HCT116 (cell line): ENCODE data around the gene LSP1. TPM values are rescaled to one million over a fixed set of nuclear protein-coding genes. Genes with fewer than 3 reads are reported as not detected.

ENCODE experiments used
- ATAC-seq: fragments of 200-7000 bp; cut with Tn5 transposase; 2 replicates; pipeline ENCODE4 v1.9.1; 2020; ENCODE audit warnings: mild to moderate bottlenecking, moderate library complexity
- BruUV-seq: library from RNA; stranded (reverse); fragments of 400-500 nt; replicated peaks from 2 replicates; lab custom pipeline; 2021; lab: Mats Ljungman, UMichigan
- CTCF ChIA-PET: fragments of 300-600 bp; sonication (Branson Sonifier 250); formaldehyde crosslinking; loops from one replicate; lab custom pipeline; 2021; ENCODE audit warnings: antibody characterized with exemption; lab: Charles Lee
- POLR2A ChIA-PET: fragments of 300-600, 350-600 bp; sonication (Branson Sonifier 250); formaldehyde crosslinking; loops from one replicate; lab custom pipeline; 2021; ENCODE audit warnings: antibody characterized with exemption; lab: Charles Lee
- RAD21 ChIA-PET, 2 experiments: fragments of 300-600 bp; sonication (Branson Sonifier 250); formaldehyde crosslinking; loops; one replicate each; lab custom pipeline; 2023; ENCODE audit warnings: low total read pairs in 2 of 2; ENCODE audit not compliant: uncharacterized antibody in 2 of 2, unreplicated experiment in 2 of 2, low non-redundant PET in 1 of 2; lab: Charles Lee
- DNase-seq: peaks from one replicate; pipeline ENCODE4 v3.0.0-alpha.2; 2010; ENCODE audit warnings: low read depth, low spot score
- H2AFZ ChIP-seq: fragments of 200-600 bp; shearing (Covaris generic), sonication (generic); 2 replicates; pipeline ENCODE4 v1.6.1; 2017; ENCODE audit warnings: low read depth, mixed run types, mixed read lengths, antibody characterized with exemption, low read length; ENCODE audit not compliant: poor library complexity, severe bottlenecking
- H3K27ac ChIP-seq: 2 replicates; pipeline ENCODE4 v1.5.1; 2012; ENCODE audit warnings: low read depth, low read length
- H3K27me3 ChIP-seq: fragments of 200-600 bp; sonication (generic); 2 replicates; pipeline ENCODE4 v1.6.1; 2016; ENCODE audit warnings: mixed run types, low read length, mixed read lengths; ENCODE audit not compliant: insufficient read depth
- H3K36me3 ChIP-seq, 2 experiments: fragments of 200-500 bp in 1 of 2; fragments of 200-600 bp in 1 of 2; sonication (Bioruptor generic) in 1 of 2; sonication (generic) in 1 of 2; 2 replicates each; pipeline versions ENCODE4 v1.5.1 to v1.6.1; 2014 to 2016; ENCODE audit warnings: low read length in 2 of 2, inconsistent platforms in 1 of 2, mixed read lengths in 1 of 2, mixed run types in 1 of 2; ENCODE audit not compliant: insufficient read depth in 2 of 2, control insufficient read depth in 1 of 2
- H3K4me1 ChIP-seq, 2 experiments: fragments of 200-600 bp in 1 of 2; sonication (generic) in 1 of 2; 2 replicates each; pipeline versions ENCODE4 v1.5.1 to v1.6.1; 2012 to 2017; ENCODE audit warnings: low read length in 2 of 2, inconsistent platforms in 1 of 2, mild to moderate bottlenecking in 1 of 2, mixed read lengths in 1 of 2, mixed run types in 1 of 2, moderate library complexity in 1 of 2; ENCODE audit not compliant: insufficient read depth in 2 of 2, control insufficient read depth in 1 of 2
- H3K4me2 ChIP-seq: fragments of 200-600 bp; sonication (generic); 2 replicates; pipeline ENCODE4 v1.6.1; 2017; ENCODE audit warnings: mixed run types, low read length, mixed read lengths
- H3K4me3 ChIP-seq, 2 experiments: fragments of 200-600 bp in 1 of 2; sonication (generic) in 1 of 2; replicated peaks in 1 of 2; 2 replicates each; pipeline ENCODE4 v1.5.1; 2011 to 2016; ENCODE audit warnings: low read length in 2 of 2, control low read depth in 1 of 2, low read depth in 1 of 2, mild to moderate bottlenecking in 1 of 2, mixed read lengths in 1 of 2, mixed run types in 1 of 2
- H3K79me2 ChIP-seq: fragments of 200-600 bp; sonication (generic); 2 replicates; pipeline ENCODE4 v1.6.1; 2017; ENCODE audit warnings: mild to moderate bottlenecking, mixed run types, low read length, moderate library complexity, mixed read lengths; ENCODE audit not compliant: insufficient read depth
- H3K9ac ChIP-seq: fragments of 200-600 bp; sonication (generic); 2 replicates; pipeline ENCODE4 v1.6.1; 2016; ENCODE audit warnings: low read length, mixed read lengths
- H3K9me2 ChIP-seq: fragments of 200-600 bp; sonication (generic), shearing (Covaris generic); 2 replicates; pipeline ENCODE4 v1.6.1; 2017; ENCODE audit warnings: mixed run types, mild to moderate bottlenecking, moderate library complexity; ENCODE audit not compliant: insufficient read depth
- H3K9me3 ChIP-seq, 2 experiments: fragments of 200-500 bp in 1 of 2; fragments of 200-600 bp in 1 of 2; sonication (Bioruptor generic) in 1 of 2; sonication (generic) in 1 of 2; 2 replicates each; pipeline ENCODE4 v1.6.1; 2014 to 2017; ENCODE audit warnings: low read length in 2 of 2, mixed read lengths in 2 of 2, inconsistent platforms in 1 of 2, low read depth in 1 of 2, mild to moderate bottlenecking in 1 of 2, mixed run types in 1 of 2, moderate library complexity in 1 of 2; ENCODE audit not compliant: control insufficient read depth in 1 of 2, insufficient read depth in 1 of 2
- H4K20me1 ChIP-seq: fragments of 200-600 bp; sonication (generic), shearing (Covaris generic); 2 replicates; pipeline ENCODE4 v1.6.1; 2017; ENCODE audit warnings: mixed run types, mild to moderate bottlenecking, moderate library complexity; ENCODE audit not compliant: insufficient read depth
- CEBPB ChIP-seq: IDR thresholded peaks from 2 replicates; pipeline ENCODE4 v1.6.1; 2012; ENCODE audit warnings: low read depth
- EGR1 ChIP-seq: IDR thresholded peaks from 2 replicates; pipeline ENCODE4 v1.6.1; 2012; ENCODE audit warnings: low read depth
- ELF1 ChIP-seq: IDR thresholded peaks from 2 replicates; pipeline ENCODE4 v1.6.1; 2012; ENCODE audit warnings: low read depth, borderline replicate concordance
- EZH2phosphoT487 ChIP-seq: fragments of 200-600 bp; IDR thresholded peaks from 2 replicates; pipeline ENCODE4 v1.6.1; 2018; ENCODE audit warnings: antibody characterized with exemption, borderline replicate concordance
- JUND ChIP-seq: IDR thresholded peaks from 2 replicates; pipeline ENCODE4 v1.6.1; 2012
- POLR2A ChIP-seq: IDR thresholded peaks from 2 replicates; pipeline ENCODE4 v1.7.0; 2011; ENCODE audit warnings: borderline replicate concordance; ENCODE audit not compliant: insufficient read depth, insufficient read length; ENCODE audit errors: extremely low read depth
- POLR2AphosphoS5 ChIP-seq: IDR thresholded peaks from 2 replicates; pipeline ENCODE4 v1.6.1; 2011; ENCODE audit warnings: mild to moderate bottlenecking, low read depth, low read length, moderate library complexity
- SIN3A ChIP-seq: IDR thresholded peaks from 2 replicates; pipeline ENCODE4 v1.6.1; 2012; ENCODE audit warnings: low read depth
- YY1 ChIP-seq: IDR thresholded peaks from 2 replicates; pipeline ENCODE4 v1.6.1; 2011; ENCODE audit warnings: low read length, low read depth, moderate library complexity, mild to moderate bottlenecking; ENCODE audit not compliant: insufficient replicate concordance; ENCODE audit errors: extremely low read depth
- ZNF274 ChIP-seq: fragments of 200-500 bp; sonication (Bioruptor generic); IDR thresholded peaks from 2 replicates; pipeline ENCODE4 v1.6.1; 2014; ENCODE audit warnings: mild to moderate bottlenecking, low read depth, low read length, inconsistent platforms
- intact Hi-C: fragments of 100-400 bp; cut with micrococcal nuclease; formaldehyde crosslinking; loops from 2 replicates; pipeline ENCODE4 v1.10.0; 2022
- total RNA-seq: library from RNA; stranded (reverse); gene quantifications from one replicate; pipeline ENCODE4 v1.2.1, GENCODE V29; 2021; ENCODE audit not compliant: unreplicated experiment
- TF ChIP-seq, protein P1 (sequence below): IDR thresholded peaks from 2 replicates; pipeline ENCODE4 v1.6.1; 2012
- TF ChIP-seq, protein P2 (sequence below): IDR thresholded peaks from 2 replicates; pipeline ENCODE4 v1.6.1; 2011; ENCODE audit warnings: mild to moderate bottlenecking, low read length, moderate library complexity; ENCODE audit not compliant: insufficient replicate concordance; ENCODE audit errors: extremely low read depth
- TF ChIP-seq, protein P3 (sequence below): IDR thresholded peaks from 2 replicates; pipeline ENCODE4 v1.6.1; 2012

The LSP1 gene
- total RNA-seq, 1 experiment from 2014 or later = 1.3 TPM

DNA sequence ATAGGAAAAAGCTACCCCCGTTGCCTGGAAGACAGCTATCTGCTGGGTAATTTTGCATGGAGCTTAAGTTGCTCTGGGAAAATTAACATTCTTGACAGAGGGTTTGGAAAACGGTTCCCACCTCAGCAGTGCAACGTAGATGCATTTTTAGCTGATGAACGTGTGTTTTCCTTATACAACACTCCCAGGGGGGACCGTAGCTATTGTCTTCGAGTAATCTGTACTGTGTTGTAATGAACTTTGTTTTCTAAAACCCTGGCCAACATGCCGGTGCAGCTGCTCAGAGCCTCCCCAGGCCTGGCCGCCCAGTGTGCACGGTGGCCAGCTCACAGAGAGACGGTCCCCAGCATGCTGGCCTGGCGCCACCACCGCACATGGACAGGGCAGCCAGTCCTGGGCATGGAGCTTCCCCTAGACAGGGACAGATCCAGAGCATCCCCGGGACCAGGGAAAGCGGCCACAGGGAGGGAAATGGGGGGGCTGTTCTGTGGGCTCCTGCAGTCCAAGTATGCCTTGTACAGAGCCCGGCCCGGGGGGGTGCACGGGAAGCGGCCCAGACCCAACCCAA lies 68.8 kb downstream of the LSP1 start:
- H3K36me3 ChIP-seq = no peaks in the 10 kb centered on the region
- H3K9me3 ChIP-seq = no peaks in the 10 kb centered on the region
- ATAC-seq (no peak), DNase-seq (no peak)
- ChIA-PET POLR2A (no interaction called here), CTCF (interaction anchor here (1.6 to 2.1 kb wide), 2 partner anchors 39 to 45 kb away, joined by 9 to 12 read pairs; no protein-coding TSS in a partner anchor), RAD21 (no interaction called here)
- H3K4me3 ChIP-seq = no peak overlapping the region
- H3K27me3 ChIP-seq = no peaks in the 10 kb centered on the region
- H3K4me1 ChIP-seq = no peaks in the 10 kb centered on the region
- no peak overlapping the region for H3K4me2 ChIP-seq
- H3K79me2 ChIP-seq = no peaks in the 10 kb centered on the region
- no peaks in the 10 kb centered on the region for H3K9me2 ChIP-seq
- no peak overlapping the region for H3K27ac ChIP-seq
- intact Hi-C loops = no loop called here
- H2AFZ ChIP-seq = no peak overlapping the region
- no peak overlapping the region for H3K9ac ChIP-seq
- TF ChIP-seq ZNF274 = no peak
- TF ChIP-seq CEBPB = no peak
- TF ChIP-seq YY1 = no peak
- TF ChIP-seq, protein P1, sequence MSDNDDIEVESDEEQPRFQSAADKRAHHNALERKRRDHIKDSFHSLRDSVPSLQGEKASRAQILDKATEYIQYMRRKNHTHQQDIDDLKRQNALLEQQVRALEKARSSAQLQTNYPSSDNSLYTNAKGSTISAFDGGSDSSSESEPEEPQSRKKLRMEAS = no peak
- no TSS peak for BruUV-seq
- no peaks in the 10 kb centered on the region for H4K20me1 ChIP-seq

DNA sequence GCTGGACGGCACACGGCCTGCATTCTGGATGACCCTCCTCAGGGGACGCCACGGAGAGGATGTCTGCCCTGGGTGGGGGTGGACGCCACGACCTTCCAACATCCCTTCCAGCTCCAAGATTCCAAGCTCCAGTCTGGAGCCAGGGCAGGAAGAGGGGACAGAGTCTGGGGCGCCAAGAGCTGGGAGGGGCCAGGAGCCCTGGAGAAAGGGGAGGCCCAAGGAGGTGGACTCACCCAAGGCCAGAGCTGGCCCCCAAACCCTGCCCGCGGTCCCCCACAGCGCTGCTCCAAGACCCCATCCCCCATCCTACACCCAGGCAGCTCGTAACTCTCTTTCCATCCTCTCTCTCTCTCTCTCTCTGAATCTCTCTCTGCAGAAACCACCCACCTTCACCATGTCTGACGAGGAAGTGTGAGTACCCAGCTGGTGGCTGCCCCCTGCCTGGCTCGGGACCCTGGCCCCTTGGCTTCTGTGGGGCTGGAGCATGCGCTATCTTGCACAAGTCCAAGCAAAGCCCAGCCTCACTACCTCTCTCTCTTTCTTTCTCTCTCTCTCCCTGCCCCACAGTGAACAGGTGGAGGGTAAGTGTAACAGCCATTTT lies 69.7 kb downstream of the LSP1 start:
- H3K27me3 ChIP-seq = no peaks in the 10 kb centered on the region
- no peaks in the 10 kb centered on the region for H3K9me3 ChIP-seq
- H3K4me1 ChIP-seq = no peaks in the 10 kb centered on the region
- H3K79me2 ChIP-seq = no peaks in the 10 kb centered on the region
- RAD21 ChIA-PET = no interaction called here
- H3K9me2 ChIP-seq = no peaks in the 10 kb centered on the region
- POLR2A ChIA-PET = interaction anchor here (0.8 kb wide), 1 partner anchor 881 kb away, joined by 3 read pairs; no protein-coding TSS in a partner anchor
- H4K20me1 ChIP-seq = no peaks in the 10 kb centered on the region
- no peak overlapping the region for H2AFZ ChIP-seq
- TF ChIP-seq CEBPB (no peak), ZNF274 (no peak), EGR1 (no peak), SIN3A (no peak), YY1 (no peak), JUND (no peak), EZH2phosphoT487 (no peak), POLR2AphosphoS5 (no peak), POLR2A (no peak), ELF1 (no peak)
- TF ChIP-seq, protein P2, sequence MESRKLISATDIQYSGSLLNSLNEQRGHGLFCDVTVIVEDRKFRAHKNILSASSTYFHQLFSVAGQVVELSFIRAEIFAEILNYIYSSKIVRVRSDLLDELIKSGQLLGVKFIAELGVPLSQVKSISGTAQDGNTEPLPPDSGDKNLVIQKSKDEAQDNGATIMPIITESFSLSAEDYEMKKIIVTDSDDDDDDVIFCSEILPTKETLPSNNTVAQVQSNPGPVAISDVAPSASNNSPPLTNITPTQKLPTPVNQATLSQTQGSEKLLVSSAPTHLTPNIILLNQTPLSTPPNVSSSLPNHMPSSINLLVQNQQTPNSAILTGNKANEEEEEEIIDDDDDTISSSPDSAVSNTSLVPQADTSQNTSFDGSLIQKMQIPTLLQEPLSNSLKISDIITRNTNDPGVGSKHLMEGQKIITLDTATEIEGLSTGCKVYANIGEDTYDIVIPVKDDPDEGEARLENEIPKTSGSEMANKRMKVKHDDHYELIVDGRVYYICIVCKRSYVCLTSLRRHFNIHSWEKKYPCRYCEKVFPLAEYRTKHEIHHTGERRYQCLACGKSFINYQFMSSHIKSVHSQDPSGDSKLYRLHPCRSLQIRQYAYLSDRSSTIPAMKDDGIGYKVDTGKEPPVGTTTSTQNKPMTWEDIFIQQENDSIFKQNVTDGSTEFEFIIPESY = no peak
- TF ChIP-seq, protein P3, sequence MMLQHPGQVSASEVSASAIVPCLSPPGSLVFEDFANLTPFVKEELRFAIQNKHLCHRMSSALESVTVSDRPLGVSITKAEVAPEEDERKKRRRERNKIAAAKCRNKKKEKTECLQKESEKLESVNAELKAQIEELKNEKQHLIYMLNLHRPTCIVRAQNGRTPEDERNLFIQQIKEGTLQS = no peak
- H3K27ac ChIP-seq = no peak overlapping the region
- CTCF ChIA-PET = interaction anchor here (1.6 to 2.1 kb wide), 2 partner anchors 40 to 46 kb away, joined by 9 to 12 read pairs; no protein-coding TSS in a partner anchor
- H3K36me3 ChIP-seq = no peaks in the 10 kb centered on the region
- no peak overlapping the region for H3K4me3 ChIP-seq
- no TSS peak for BruUV-seq
- no peak overlapping the region for H3K4me2 ChIP-seq
- ATAC-seq (no peak), DNase-seq (no peak)
- no peak overlapping the region for H3K9ac ChIP-seq
- intact Hi-C loops = no loop called here
